ENCODE measurements around the gene BRIX1.

The BRIX1 gene

DNA sequence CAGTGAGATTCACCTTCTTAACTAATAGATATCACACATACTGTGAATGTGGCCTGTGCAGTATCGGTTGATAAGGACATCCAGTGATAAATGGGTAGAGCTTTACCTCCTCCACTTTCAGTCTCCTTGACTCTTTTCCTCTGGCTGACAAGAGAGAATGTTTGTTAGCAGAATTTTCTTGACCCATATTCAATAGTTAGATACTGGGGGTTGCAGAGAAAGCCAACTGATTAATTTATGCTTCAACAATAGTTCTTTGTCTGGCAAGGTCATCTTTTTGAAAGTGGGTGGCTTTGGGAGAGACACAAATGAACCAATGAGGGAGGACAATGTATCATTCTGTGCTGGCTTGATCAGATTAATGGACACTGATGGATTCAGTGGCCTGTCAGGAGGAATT, 46.3 kb upstream of the BRIX1 start:
- Histone ChIP-seq H4K20me1 (ENCODE audit: insufficient read depth) (no peaks in the 10 kb centered on the region), H3K9ac (no peak overlapping the region), H3K4me2 (no peak overlapping the region), H3K27ac (no peak overlapping the region), H3K79me2 (ENCODE audit: insufficient read depth, low read depth) (no peaks in the 10 kb centered on the region), H3K4me1 (ENCODE audit: low read depth, poor library complexity, severe bottlenecking) (no peaks in the 10 kb centered on the region), H2AFZ (ENCODE audit: low read depth) (no peak overlapping the region), H3K36me3 (ENCODE audit: insufficient read depth) (no peaks in the 10 kb centered on the region), H3K27me3 (ENCODE audit: insufficient read depth, low read depth) (no peaks in the 10 kb centered on the region), H3K4me3 (IDR thresholded peaks at IDR 0.05; ENCODE audit: insufficient read depth, low read depth, low read length) (no peak overlapping the region)
- TF ChIP-seq, protein P1, sequence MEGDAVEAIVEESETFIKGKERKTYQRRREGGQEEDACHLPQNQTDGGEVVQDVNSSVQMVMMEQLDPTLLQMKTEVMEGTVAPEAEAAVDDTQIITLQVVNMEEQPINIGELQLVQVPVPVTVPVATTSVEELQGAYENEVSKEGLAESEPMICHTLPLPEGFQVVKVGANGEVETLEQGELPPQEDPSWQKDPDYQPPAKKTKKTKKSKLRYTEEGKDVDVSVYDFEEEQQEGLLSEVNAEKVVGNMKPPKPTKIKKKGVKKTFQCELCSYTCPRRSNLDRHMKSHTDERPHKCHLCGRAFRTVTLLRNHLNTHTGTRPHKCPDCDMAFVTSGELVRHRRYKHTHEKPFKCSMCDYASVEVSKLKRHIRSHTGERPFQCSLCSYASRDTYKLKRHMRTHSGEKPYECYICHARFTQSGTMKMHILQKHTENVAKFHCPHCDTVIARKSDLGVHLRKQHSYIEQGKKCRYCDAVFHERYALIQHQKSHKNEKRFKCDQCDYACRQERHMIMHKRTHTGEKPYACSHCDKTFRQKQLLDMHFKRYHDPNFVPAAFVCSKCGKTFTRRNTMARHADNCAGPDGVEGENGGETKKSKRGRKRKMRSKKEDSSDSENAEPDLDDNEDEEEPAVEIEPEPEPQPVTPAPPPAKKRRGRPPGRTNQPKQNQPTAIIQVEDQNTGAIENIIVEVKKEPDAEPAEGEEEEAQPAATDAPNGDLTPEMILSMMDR (conservative IDR thresholded peaks at IDR 0.05; ENCODE audit: low read depth, low read length): no peak

DNA sequence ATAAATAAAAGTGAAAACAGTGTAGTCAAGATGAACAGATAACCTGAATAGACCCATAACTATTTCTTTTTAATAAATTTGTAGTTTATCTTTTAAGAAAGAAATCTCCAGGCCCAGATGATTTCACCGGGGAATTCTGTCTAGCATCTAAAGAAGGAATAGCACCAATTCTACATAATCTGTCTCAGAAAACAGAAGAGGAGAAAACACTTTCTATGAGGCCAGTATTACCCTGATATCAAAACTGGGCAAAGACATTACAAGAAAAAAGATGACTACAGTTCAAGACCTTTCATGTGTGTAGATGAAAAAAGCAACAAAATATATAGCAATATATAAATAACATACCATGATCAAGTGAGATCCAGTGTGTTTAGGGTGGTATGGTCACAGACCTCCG, 45.1 kb upstream of the BRIX1 start:
- Histone ChIP-seq H3K4me2 (no peak overlapping the region), H3K27ac (no peak overlapping the region), H4K20me1 (ENCODE audit: insufficient read depth) (no peaks in the 10 kb centered on the region), H2AFZ (ENCODE audit: low read depth) (no peak overlapping the region), H3K79me2 (ENCODE audit: insufficient read depth, low read depth) (no peaks in the 10 kb centered on the region), H3K9ac (no peak overlapping the region), H3K36me3 (ENCODE audit: insufficient read depth) (no peaks in the 10 kb centered on the region), H3K27me3 (ENCODE audit: insufficient read depth, low read depth) (no peaks in the 10 kb centered on the region), H3K4me3 (IDR thresholded peaks at IDR 0.05; ENCODE audit: insufficient read depth, low read depth, low read length) (no peak overlapping the region), H3K4me1 (ENCODE audit: low read depth, poor library complexity, severe bottlenecking) (no peaks in the 10 kb centered on the region)
- TF ChIP-seq, protein P1 (conservative IDR thresholded peaks at IDR 0.05; ENCODE audit: low read depth, low read length): no peak

DNA sequence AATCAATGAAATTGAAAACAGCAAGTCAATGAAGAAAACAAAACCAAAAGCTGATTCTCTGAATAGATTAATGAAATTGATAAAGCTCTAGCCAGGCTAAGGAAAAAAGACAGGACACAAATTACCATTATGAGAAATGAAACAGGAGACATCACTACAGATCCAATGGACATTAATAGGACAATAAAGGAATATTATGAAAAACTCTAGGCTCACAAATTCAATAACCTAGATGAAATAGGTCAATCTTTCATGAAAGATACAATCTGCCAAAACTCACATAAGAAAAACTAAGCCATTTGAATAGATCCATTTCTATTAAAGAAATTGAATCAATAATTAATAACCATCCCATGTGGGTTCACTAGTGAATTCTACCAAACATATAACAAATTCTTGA, 39.2 kb upstream of the BRIX1 start:
- Histone ChIP-seq H3K4me2 (no peak overlapping the region), H3K27ac (no peak overlapping the region), H3K4me1 (ENCODE audit: low read depth, poor library complexity, severe bottlenecking) (no peaks in the 10 kb centered on the region), H2AFZ (ENCODE audit: low read depth) (no peak overlapping the region), H3K36me3 (ENCODE audit: insufficient read depth) (no peaks in the 10 kb centered on the region), H4K20me1 (ENCODE audit: insufficient read depth) (no peaks in the 10 kb centered on the region), H3K4me3 (IDR thresholded peaks at IDR 0.05; ENCODE audit: insufficient read depth, low read depth, low read length) (no peak overlapping the region), H3K27me3 (ENCODE audit: insufficient read depth, low read depth) (no peaks in the 10 kb centered on the region), H3K9ac (no peak overlapping the region), H3K79me2 (ENCODE audit: insufficient read depth, low read depth) (no peaks in the 10 kb centered on the region)
- TF ChIP-seq, protein P1 (conservative IDR thresholded peaks at IDR 0.05; ENCODE audit: low read depth, low read length): no peak

DNA sequence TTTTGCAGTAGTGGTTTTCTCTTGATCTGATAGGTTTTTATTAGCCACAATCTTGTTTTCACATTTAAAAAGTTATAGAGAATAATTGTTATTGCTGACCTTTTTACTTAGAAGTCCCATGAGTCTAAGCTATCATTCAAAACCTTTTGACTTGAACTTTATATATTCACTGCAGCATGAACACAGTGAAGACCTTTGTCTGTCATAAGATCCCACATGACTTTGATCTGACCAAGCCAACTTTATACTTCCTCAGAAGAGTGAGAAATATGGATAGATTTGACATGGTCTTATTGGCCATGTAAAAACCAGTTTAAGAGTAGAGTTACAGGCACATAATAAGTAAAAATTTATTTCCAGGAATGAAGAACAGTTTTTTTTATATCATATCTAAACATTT, 34.3 kb upstream of the BRIX1 start:
- TF ChIP-seq, protein P1 (conservative IDR thresholded peaks at IDR 0.05; ENCODE audit: low read depth, low read length): no peak

More for the DNA sequence above, 34.3 kb upstream of the BRIX1 start:
- H4K20me1 ChIP-seq (ENCODE audit: insufficient read depth): no peaks in the 10 kb centered on the region
- H3K4me2 ChIP-seq: no peak overlapping the region
- H3K9ac ChIP-seq: no peak overlapping the region
- H3K4me1 ChIP-seq (ENCODE audit: low read depth, poor library complexity, severe bottlenecking): no peaks in the 10 kb centered on the region
- H3K79me2 ChIP-seq (ENCODE audit: insufficient read depth, low read depth): no peaks in the 10 kb centered on the region
- no peak overlapping the region for H3K4me3 ChIP-seq (IDR thresholded peaks at IDR 0.05; ENCODE audit: insufficient read depth, low read depth, low read length)
- H2AFZ ChIP-seq (ENCODE audit: low read depth): no peak overlapping the region
- H3K36me3 ChIP-seq (ENCODE audit: insufficient read depth): no peaks in the 10 kb centered on the region
- H3K27me3 ChIP-seq (ENCODE audit: insufficient read depth, low read depth): no peaks in the 10 kb centered on the region
- H3K27ac ChIP-seq: no peak overlapping the region

Measured in KMS-11 (cell line).